Colonic mucosa (tissue), 4 donors: ENCODE measurements around the gene PNPLA1. TPM values are rescaled to one million over a fixed set of nuclear protein-coding genes. Genes with fewer than 3 reads are reported as not detected.
A peak's percentile ranks its signal among the peaks of the same experiment; 100 is the strongest.

Experiments
- DNase-seq: peaks from one replicate; pipeline ENCODE4 v3.0.0-alpha.2; 2020
- H3K27ac ChIP-seq: fragments of 200-600 bp; one replicate; pipeline ENCODE4 v1.8.0; 2021
- H3K27me3 ChIP-seq: fragments of 200-600 bp; one replicate; pipeline ENCODE4 v1.8.0; 2021
- H3K36me3 ChIP-seq: fragments of 200-600 bp; one replicate; pipeline ENCODE4 v1.8.0; 2021
- H3K4me1 ChIP-seq: fragments of 200-600 bp; one replicate; pipeline ENCODE4 v1.8.0; 2021; ENCODE audit warnings: mild to moderate bottlenecking
- H3K4me3 ChIP-seq: fragments of 200-600 bp; one replicate; pipeline ENCODE4 v1.8.0; 2021
- H3K9ac ChIP-seq, 2 donors: one replicate each; pipeline ENCODE4 v1.7.0; 2013; ENCODE audit warnings: control low read depth in 2 of 2, low read depth in 2 of 2, low read length in 2 of 2
- H3K9me3 ChIP-seq: fragments of 200-600 bp; one replicate; pipeline ENCODE4 v1.8.0; 2021
- CTCF ChIP-seq: fragments of 200-600 bp; IDR thresholded peaks from one replicate; pipeline ENCODE4 v1.8.0; 2022; ENCODE audit warnings: antibody characterized with exemption, mild to moderate bottlenecking
- intact Hi-C: fragments of 100-400 bp; cut with DNase I; formaldehyde crosslinking; loops from one replicate; pipeline ENCODE4 v1.14.1; 2022
- total RNA-seq, 2 donors: library from RNA; stranded (reverse); fragmentation: NEBNext Ultra II Directional in 1 of 2; extraction: Animal tissue kit (Norgen Biotek cat#: 25700) in 1 of 2; gene quantifications; one replicate each; pipeline ENCODE4 v1.2.1, GENCODE V29; 2021
- donor health status: healthy.
- donor health status: DM: no; HTN: no; CAD: no.
- donor health status: DM: no; HTN: no; CAD: no.

PNPLA1 gene
- total RNA-seq, 2 donors from 2014 or later: 0.35 TPM

- no peaks in the 10 kb centered on the region for H3K9me3 ChIP-seq
- H3K27ac ChIP-seq: peak overlapping the region; percentile 1
- TF ChIP-seq CTCF: no peak
- no peaks in the 10 kb centered on the region for H3K4me1 ChIP-seq
- H3K36me3 ChIP-seq: no peaks in the 10 kb centered on the region
- intact Hi-C loops: loop anchor here (5.0 to 10.0 kb wide), 2 partner anchors 56 to 333 kb away; partner anchors contain the start of genes MAPK14 and SLC26A8
- DNase-seq: no peak
- H3K9ac ChIP-seq: no peak overlapping the region
- no peak overlapping the region for H3K4me3 ChIP-seq
- no peaks in the 10 kb centered on the region for H3K27me3 ChIP-seq
Observed at GRCh38 chr6:36357872-36358225, 88.0 kb downstream of the PNPLA1 start.

Other genes starting within 250 kb of the PNPLA1 start
- gene SLC26A8, start 245.4 kb upstream of the PNPLA1 start, total RNA-seq: under 1 TPM in 1 of 2 donors, not detected in 1; 0.27 TPM
- gene MAPK14, start 242.3 kb upstream of the PNPLA1 start, total RNA-seq: 10 to 100 TPM; 62.2 to 76.1 TPM
- 100 to 1,000 TPM; 166 to 186 TPM for gene MAPK13, start 139.5 kb upstream of the PNPLA1 start, total RNA-seq
- 10 to 100 TPM; 61.3 to 68.2 TPM for gene BRPF3, start 73.3 kb upstream of the PNPLA1 start, total RNA-seq
- 1 to 10 TPM; 4.7 to 7.8 TPM for gene BNIP5, start 66.8 kb downstream of the PNPLA1 start, total RNA-seq
- 1 to 10 TPM; 2.9 to 4.5 TPM for gene ETV7, start 117.6 kb downstream of the PNPLA1 start, total RNA-seq
- gene PXT1, start 172.8 kb downstream of the PNPLA1 start, total RNA-seq: not detected
- gene KCTD20, start 172.9 kb downstream of the PNPLA1 start, total RNA-seq: 10 to 100 TPM; 23.8 to 34.9 TPM